ENCODE data around the gene BCL2L11.

BCL2L11 gene

GRCh38 chr2:111118481-111118980 is 2.2 kb upstream of the BCL2L11 start:
- no peak for DNase-seq

GRCh38 chr2:111118981-111119821 is 1.5 kb upstream of the BCL2L11 start:
- no peak for DNase-seq

DNA sequence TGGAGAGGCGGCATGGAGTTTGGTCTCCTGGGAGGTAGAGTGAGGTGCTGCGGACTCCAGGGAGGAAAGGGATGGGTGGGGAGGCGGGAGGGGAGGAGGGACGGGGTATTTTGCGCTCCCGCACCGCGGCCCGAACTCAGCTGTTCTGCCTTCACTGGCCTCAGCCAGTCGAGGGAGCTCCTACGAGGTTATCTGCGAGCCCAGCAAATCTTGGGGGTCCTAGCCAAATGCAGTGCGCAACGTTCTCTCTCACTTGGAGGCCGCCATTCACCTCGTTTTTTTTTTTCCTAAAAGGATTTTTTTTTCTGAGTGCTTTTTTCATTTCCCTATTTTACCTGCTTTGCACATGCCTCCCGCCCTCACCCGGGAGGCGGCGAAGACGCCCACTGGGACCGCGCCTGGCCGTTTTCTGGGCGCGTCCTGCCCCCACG is 877 bp upstream of the BCL2L11 start:
- no peak for DNase-seq

- peak; percentile 72 for DNase-seq
These were observed 514 bp downstream of the BCL2L11 start for GRCh38 chr2:111121028-111121827.

GRCh38 chr2:111121828-111122630 is 1.3 kb downstream of the BCL2L11 start:
- DNase-seq, result peak; percentile 93

DNA sequence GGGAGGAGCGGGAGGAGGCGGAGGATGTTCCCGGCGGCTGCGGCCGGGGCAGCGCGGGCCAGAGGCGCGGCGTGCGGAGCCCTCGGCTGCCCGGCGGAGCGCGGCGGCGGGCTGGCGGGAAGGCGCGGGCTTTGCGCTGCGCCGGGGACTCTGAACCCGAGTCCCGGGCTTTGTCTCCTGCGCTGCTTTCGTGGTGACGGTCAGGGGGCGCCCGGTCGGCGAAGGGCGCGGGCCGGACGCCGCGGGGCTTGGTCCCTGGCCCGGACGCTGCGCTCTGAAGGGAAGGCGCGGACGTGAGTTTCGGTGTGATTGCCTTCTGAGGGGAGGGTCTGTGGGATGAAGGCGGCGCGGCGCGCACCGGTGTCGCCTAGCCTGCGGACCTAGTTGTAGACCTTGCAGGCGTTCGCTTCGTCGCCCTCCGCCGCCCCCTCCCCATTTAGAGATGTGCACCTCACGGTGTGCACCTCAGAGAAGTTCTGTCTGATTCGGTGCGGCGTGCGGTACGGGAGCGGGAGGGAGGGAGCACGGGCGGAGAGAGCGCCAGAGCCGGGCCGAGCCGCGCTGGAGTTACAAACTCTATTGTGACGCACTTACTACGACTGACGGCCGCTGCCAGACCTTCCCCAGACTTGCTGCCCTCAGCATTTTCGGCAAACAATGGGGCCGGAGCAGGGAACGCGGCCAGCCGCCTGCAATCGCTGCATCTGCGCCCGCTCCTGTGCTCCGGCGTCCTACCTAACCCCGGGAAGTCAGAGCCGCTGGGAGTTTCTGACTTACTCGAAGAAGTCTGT is 2.1 kb downstream of the BCL2L11 start:
- peak; percentile 83 for DNase-seq

- no peak for DNase-seq
These were observed 3.0 kb downstream of the BCL2L11 start for GRCh38 chr2:111123751-111124150.

DNA sequence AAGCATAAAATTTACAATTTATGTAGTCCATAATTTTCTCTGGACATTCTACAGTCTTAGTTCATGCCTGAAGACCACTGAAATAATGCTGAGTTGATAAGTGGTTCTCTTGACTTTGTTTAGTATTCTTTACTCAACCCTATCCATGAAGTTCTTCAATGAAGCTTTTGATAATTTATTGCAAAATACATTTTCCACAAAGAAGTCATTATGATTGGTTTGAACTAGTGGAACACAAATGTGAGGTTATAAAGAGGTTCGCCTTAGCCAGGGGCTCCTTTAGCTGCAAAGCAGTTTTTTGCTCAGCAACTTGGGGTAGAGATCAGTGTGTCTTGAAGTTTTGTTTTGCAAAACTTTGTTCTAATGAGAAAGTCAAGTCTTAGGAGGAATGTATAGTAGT is 5.9 kb downstream of the BCL2L11 start:
- DNase-seq, result no peak

DNA sequence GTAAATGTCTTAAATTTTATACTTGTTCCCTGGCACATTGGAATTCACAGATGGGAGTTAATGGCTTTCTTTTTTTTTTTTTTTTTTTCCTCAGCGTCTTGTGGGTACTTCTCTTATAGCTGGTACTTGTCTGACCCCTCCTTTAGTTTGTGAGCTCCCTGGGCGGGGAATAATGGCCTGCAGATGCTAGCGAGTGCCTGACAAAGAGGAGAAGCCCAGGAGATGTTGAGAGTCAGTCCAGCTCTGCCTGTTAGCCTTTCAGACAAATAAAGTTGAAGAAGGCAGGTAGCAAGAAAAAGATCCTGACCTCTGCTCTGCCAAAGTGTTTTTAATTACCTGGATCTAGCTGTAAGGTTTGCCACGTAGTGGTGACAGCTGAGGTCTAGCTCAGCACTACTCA is 6.6 kb downstream of the BCL2L11 start:
- no peak for DNase-seq

DNA sequence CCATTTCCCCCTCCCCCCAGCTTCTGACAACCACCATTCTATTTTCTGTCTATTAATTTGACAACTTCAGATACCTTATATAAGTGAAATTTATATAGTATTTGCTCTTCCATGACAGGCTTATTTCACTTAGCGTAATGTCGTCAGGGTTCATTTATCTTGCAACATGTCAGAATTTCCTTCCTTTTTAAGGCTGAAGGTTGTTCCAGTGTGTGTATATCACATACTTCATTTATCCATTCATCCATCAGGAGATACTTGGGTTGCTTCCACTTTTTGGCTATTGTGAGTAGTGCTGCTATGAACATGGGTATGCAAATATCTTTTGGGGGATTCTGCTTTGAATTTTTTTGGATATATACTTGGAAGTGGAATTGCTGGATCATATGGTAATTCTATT is 7.4 kb downstream of the BCL2L11 start:
- DNase-seq, result no peak

DNA sequence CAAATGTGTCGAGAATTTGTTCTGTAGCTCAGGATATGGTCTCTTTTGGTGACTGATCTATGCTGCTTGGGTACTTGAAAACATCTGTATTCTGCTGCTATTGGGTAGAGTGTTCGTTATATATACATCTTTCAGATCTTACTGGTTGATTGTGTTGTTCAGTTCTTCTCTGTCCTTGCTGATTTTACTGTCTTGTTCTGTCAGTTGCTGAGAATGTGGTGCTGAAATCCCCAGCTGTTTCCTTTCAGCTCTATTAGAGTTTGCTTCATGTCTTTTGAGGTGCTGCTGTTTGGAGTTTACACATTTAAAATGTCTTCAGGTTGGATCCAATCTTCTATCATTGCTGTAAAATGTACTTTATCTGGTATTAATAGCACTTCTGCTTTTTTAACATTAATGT is 12.9 kb downstream of the BCL2L11 start:
- DNase-seq, result no peak

- no peak for DNase-seq
These were observed 13.3 kb downstream of the BCL2L11 start for GRCh38 chr2:111134055-111134454.

GRCh38 chr2:111135237-111135909 is 14.7 kb downstream of the BCL2L11 start:
- DNase-seq, result no peak

DNA sequence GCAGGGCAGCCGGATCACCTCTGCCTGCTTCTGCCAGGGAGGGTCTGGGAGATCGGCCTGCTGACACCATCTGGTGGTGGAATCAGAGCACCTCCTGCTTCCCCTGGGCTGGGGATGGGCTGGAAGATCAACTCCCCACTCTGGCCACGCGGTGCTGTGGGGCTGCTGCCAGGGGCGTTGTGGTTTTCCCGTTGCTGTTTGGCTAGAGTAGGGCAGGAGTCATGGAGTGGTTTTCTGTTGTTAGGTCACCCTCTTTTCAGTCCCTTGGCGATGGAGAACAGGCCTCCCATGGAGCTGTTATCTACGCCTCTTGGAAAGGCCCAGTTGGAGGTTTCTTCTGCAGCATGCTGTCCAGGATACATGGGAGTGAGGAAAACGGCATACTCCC is 15.2 kb downstream of the BCL2L11 start:
- peak; percentile 40 for DNase-seq

- no peak for DNase-seq
These were observed 18.1 kb downstream of the BCL2L11 start for GRCh38 chr2:111138839-111139238.

DNA sequence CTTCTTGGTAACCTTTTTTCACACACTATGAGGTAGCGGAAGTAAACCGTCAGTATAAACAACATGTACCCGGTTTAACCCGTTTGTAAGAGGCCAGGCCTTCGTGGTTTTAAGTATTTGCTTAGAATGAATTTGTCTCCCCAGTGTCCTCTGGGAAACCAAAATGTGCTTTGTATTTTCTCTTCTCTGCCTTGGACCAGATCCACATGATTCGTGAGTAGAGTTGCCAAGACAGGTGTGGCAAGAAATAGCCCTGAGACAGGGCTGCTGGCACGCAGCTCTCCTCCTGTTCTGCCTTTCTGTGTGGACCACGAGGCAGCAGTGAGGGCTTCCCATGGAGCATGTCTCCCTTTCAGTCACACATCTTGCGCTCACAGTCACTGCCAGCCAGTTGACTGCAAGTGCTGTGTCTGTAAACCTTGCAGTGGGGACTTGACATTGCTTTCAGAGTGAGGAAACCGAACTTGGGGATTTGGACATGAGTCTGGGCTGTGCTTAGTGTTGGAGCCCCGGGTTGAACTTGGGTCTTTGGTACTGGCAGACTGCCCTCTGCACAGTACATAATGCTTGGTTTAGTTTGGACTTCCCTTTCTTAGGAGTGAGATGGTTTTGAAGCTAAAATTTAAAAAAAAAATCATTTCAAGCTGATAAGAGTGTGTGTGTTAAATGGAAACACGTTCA is 19.1 kb downstream of the BCL2L11 start:
- no peak for DNase-seq

DNA sequence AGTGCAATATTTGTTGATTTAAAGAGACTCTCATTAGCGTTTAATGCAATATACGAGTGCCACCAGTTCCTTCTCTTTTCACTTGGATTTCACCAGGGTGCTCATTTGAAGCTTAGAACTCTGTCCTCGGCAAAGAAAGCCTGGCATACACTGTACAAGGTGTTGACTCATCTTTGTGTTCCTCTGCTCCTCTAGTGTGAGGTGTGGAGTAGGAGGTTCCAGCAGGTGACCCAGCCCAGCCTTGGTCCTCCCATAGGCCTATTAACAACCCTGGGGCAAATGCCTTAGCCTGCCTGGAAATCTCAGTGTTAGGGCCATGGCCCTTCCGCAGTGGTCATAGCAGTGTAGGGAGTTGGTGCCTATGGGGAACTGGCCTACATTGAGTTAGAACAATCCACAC is 20.1 kb downstream of the BCL2L11 start:
- DNase-seq, result no peak

- DNase-seq, result no peak
These were observed 21.4 kb downstream of the BCL2L11 start for GRCh38 chr2:111142101-111142500.

GRCh38 chr2:111143107-111143842 is 22.6 kb downstream of the BCL2L11 start:
- DNase-seq, result no peak

DNA sequence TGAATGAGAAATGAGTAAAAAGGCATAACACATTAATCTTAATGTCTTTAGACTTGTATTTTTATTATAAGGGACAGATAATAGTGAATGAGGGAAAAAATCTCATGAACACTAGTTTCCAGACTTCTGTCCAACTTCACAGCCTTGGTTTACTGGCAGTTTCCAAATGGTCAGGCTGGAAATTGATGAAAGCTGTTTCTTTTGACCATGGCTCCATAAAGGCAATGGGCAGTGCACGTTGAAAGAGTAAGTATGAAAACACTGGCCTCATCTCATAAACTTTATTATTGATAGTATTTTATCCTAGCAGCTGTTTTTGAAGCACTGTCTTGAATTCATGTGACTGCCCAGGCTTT is 23.1 kb downstream of the BCL2L11 start:
- DNase-seq, result no peak
